ENCODE data around the gene TMX3.

Gene TMX3

DNA sequence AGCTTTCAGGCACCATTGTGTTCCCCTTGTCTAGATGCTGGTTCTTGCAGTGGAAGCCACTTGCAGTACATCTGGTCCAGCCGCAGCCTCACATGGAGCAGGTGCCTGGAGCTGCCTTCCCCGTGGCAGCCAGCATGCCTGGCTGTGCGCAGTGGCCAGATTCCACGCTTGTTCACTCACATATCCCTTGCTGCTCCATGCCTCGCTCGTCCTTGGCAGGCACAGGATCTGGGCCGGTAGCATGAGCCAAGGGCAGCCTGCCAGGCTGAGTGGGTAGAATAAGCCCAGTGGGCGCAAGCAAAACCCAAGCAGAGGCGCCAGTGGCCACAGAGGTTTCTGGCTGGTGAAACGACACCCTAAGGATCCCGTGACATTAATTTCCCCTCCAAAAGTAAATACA lies 20.6 kb downstream of the TMX3 start:
- no peak for TF ChIP-seq YY1 (IDR thresholded peaks at IDR 0.05; ENCODE audit: low read depth)
- TF ChIP-seq RAD21 (IDR thresholded peaks at IDR 0.05; ENCODE audit: low read depth), result no peak

GRCh38 chr18:68693091-68693815 lies 21.7 kb downstream of the TMX3 start:
- TF ChIP-seq TEAD4 (IDR thresholded peaks at IDR 0.05), result no peak
- TF ChIP-seq NFIC (IDR thresholded peaks at IDR 0.05), result no peak
- TF ChIP-seq, protein P1, sequence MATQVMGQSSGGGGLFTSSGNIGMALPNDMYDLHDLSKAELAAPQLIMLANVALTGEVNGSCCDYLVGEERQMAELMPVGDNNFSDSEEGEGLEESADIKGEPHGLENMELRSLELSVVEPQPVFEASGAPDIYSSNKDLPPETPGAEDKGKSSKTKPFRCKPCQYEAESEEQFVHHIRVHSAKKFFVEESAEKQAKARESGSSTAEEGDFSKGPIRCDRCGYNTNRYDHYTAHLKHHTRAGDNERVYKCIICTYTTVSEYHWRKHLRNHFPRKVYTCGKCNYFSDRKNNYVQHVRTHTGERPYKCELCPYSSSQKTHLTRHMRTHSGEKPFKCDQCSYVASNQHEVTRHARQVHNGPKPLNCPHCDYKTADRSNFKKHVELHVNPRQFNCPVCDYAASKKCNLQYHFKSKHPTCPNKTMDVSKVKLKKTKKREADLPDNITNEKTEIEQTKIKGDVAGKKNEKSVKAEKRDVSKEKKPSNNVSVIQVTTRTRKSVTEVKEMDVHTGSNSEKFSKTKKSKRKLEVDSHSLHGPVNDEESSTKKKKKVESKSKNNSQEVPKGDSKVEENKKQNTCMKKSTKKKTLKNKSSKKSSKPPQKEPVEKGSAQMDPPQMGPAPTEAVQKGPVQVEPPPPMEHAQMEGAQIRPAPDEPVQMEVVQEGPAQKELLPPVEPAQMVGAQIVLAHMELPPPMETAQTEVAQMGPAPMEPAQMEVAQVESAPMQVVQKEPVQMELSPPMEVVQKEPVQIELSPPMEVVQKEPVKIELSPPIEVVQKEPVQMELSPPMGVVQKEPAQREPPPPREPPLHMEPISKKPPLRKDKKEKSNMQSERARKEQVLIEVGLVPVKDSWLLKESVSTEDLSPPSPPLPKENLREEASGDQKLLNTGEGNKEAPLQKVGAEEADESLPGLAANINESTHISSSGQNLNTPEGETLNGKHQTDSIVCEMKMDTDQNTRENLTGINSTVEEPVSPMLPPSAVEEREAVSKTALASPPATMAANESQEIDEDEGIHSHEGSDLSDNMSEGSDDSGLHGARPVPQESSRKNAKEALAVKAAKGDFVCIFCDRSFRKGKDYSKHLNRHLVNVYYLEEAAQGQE (IDR thresholded peaks at IDR 0.05; ENCODE audit: low read depth), result no peak
- TF ChIP-seq EP300 (IDR thresholded peaks at IDR 0.05; ENCODE audit: borderline replicate concordance), result no peak
- no peak for TF ChIP-seq CEBPB (IDR thresholded peaks at IDR 0.05)
- TF ChIP-seq YY1 (IDR thresholded peaks at IDR 0.05; ENCODE audit: low read depth), result no peak
- TF ChIP-seq, protein P2, sequence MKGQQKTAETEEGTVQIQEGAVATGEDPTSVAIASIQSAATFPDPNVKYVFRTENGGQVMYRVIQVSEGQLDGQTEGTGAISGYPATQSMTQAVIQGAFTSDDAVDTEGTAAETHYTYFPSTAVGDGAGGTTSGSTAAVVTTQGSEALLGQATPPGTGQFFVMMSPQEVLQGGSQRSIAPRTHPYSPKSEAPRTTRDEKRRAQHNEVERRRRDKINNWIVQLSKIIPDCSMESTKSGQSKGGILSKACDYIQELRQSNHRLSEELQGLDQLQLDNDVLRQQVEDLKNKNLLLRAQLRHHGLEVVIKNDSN (IDR thresholded peaks at IDR 0.05), result no peak
- TF ChIP-seq TAF1 (IDR thresholded peaks at IDR 0.05; ENCODE audit: low read depth), result no peak

GRCh38 chr18:68679528-68679927 lies 35.4 kb downstream of the TMX3 start:
- TF ChIP-seq MAX (IDR thresholded peaks at IDR 0.05), result no peak
- TF ChIP-seq RAD21 (IDR thresholded peaks at IDR 0.05; ENCODE audit: low read depth), result no peak
- TF ChIP-seq TAF1 (IDR thresholded peaks at IDR 0.05; ENCODE audit: low read depth), result no peak
- no peak for TF ChIP-seq ZBTB7A (IDR thresholded peaks at IDR 0.05; ENCODE audit: low read depth)
- TF ChIP-seq, protein P1 (IDR thresholded peaks at IDR 0.05; ENCODE audit: low read depth), result no peak
- no peak for TF ChIP-seq CREB1 (IDR thresholded peaks at IDR 0.05; ENCODE audit: low read depth)
- no peak for TF ChIP-seq NFIC (IDR thresholded peaks at IDR 0.05)
- TF ChIP-seq EP300 (IDR thresholded peaks at IDR 0.05; ENCODE audit: borderline replicate concordance), result no peak
- no peak for TF ChIP-seq YY1 (IDR thresholded peaks at IDR 0.05; ENCODE audit: low read depth)
- no peak for TF ChIP-seq TEAD4 (IDR thresholded peaks at IDR 0.05)
- TF ChIP-seq TCF12 (IDR thresholded peaks at IDR 0.05; ENCODE audit: low read depth), result no peak
- TF ChIP-seq, protein P2 (IDR thresholded peaks at IDR 0.05), result no peak
- no peak for TF ChIP-seq FOXM1 (IDR thresholded peaks at IDR 0.05; ENCODE audit: borderline replicate concordance, low read depth)

DNA sequence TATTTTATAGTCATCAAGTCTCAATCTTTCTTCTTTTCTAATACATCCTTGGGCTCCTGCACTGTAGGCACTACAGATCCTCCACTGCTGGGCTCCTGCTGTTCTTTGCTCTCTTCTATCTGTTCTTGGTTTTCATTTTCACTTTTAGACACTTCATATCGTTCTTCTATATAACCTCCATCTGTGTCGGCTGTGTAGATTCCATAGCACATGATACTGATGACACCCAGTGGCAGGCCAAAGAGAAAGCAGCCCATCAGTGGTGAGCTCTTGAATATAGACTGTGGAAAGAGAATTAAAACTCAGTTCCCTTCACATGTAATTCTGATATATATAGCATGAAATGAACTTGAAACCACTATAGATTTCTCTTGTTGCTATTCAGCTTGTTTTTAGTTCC lies 38.0 kb downstream of the TMX3 start:
- TF ChIP-seq TCF12 (IDR thresholded peaks at IDR 0.05; ENCODE audit: low read depth), result no peak
- TF ChIP-seq NFIC (IDR thresholded peaks at IDR 0.05), result no peak
- TF ChIP-seq EP300 (IDR thresholded peaks at IDR 0.05; ENCODE audit: borderline replicate concordance), result no peak
- TF ChIP-seq RAD21 (IDR thresholded peaks at IDR 0.05; ENCODE audit: low read depth), result no peak
- no peak for TF ChIP-seq YY1 (IDR thresholded peaks at IDR 0.05; ENCODE audit: low read depth)
- TF ChIP-seq ZBTB7A (IDR thresholded peaks at IDR 0.05; ENCODE audit: low read depth), result no peak
- TF ChIP-seq, protein P1 (IDR thresholded peaks at IDR 0.05; ENCODE audit: low read depth), result no peak
- TF ChIP-seq TAF1 (IDR thresholded peaks at IDR 0.05; ENCODE audit: low read depth), result no peak
- TF ChIP-seq, protein P2 (IDR thresholded peaks at IDR 0.05), result no peak
- no peak for TF ChIP-seq CEBPB (IDR thresholded peaks at IDR 0.05)
- no peak for TF ChIP-seq CREB1 (IDR thresholded peaks at IDR 0.05; ENCODE audit: low read depth)

All from Ishikawa (cell line).